Posterior vena cava (tissue), 2 donors: Measurements from ENCODE around the gene LRRD1. TPM values are rescaled to one million over a fixed set of nuclear protein-coding genes. Genes with fewer than 3 reads are reported as not detected.

ENCODE experiments used
- microRNA-seq, 2 donors: library from miRNA; unstranded; fragments of <30 nt; microRNA quantifications; one replicate each; pipeline ENCODE4 v1.2.0, GENCODE V29; 2020 to 2021; ENCODE audit warnings: borderline microRNAs expressed in 2 of 2
- total RNA-seq, 2 donors: library from RNA; stranded (reverse); fragmentation: NEBNext Ultra II Directional; extraction: Animal tissue kit (Norgen Biotek cat#: 25700); gene quantifications; one replicate each; pipeline ENCODE4 v1.2.1, GENCODE V29; 2021
- donor health status: DM: yes; HTN: yes; CAD: no.
- donor health status: DM: yes; HTN: yes; CAD: no.

Gene LRRD1
- total RNA-seq, 2 donors from 2014 or later, result 0.14 to 0.19 TPM

Small RNA genes within 50 kb of the gene (microRNA-seq; reads per million reads assigned to microRNA genes)
- gene MIR1285-1, result 0 reads per million in 2 donors

Other genes with a start within 250 kb of the LRRD1 start
- 10 to 100 TPM; 45.1 to 46.9 TPM for gene AKAP9, start 238.3 kb downstream of the LRRD1 start, total RNA-seq
- 10 to 100 TPM; 34.9 to 44.6 TPM for gene CYP51A1, start 44.7 kb downstream of the LRRD1 start, total RNA-seq
- 10 to 100 TPM; 37.9 to 38.1 TPM for gene KRIT1, start 66.8 kb upstream of the LRRD1 start, total RNA-seq
- 10 to 100 TPM; 54.9 to 59.3 TPM for gene ANKIB1, start 66.8 kb upstream of the LRRD1 start, total RNA-seq